HepG2 (cell line): ENCODE results near the gene BZW1. TPM values are rescaled to one million over a fixed set of nuclear protein-coding genes. Genes with fewer than 3 reads are reported as not detected.

Source experiments
- CTCF ChIP-seq: sonication (generic); formaldehyde crosslinking; IDR thresholded peaks from 2 replicates; pipeline ENCODE4 v1.5.0; 2020; ENCODE audit warnings: mild to moderate bottlenecking, missing genetic modification reagents, moderate library complexity
- EP300 ChIP-seq, 3 experiments: sonication (generic) in 1 of 3; formaldehyde crosslinking in 1 of 3; IDR thresholded peaks; 2 replicates each; pipeline versions ENCODE4 v1.5.1 to v1.6.1; 2011 to 2020; ENCODE audit warnings: low read depth in 2 of 3, low read length in 2 of 3, borderline replicate concordance in 1 of 3, improper control_type of control experiment in 1 of 3, mild to moderate bottlenecking in 1 of 3, missing genetic modification reagents in 1 of 3, moderate library complexity in 1 of 3
- ERF ChIP-seq: IDR thresholded peaks from 2 replicates; pipeline ENCODE4 v1.6.1; 2018; ENCODE audit warnings: missing biosample characterization, missing genetic modification reagents
- FLYWCH1 ChIP-seq: sonication (generic); formaldehyde crosslinking; IDR thresholded peaks from 2 replicates; pipeline ENCODE4 v1.8.1; 2023; ENCODE audit warnings: mild to moderate bottlenecking, missing genetic modification reagents
- MIXL1 ChIP-seq: IDR thresholded peaks from 2 replicates; pipeline ENCODE4 v1.6.1; 2016
- RXRA ChIP-seq: sonication (generic); formaldehyde crosslinking; IDR thresholded peaks from 2 replicates; pipeline ENCODE4 v1.5.1; 2020; ENCODE audit warnings: missing genetic modification reagents
- SALL2 ChIP-seq: sonication (generic); formaldehyde crosslinking; IDR thresholded peaks from 2 replicates; pipeline ENCODE4 v1.8.1; 2023; ENCODE audit warnings: mild to moderate bottlenecking, missing genetic modification reagents, inconsistent platforms
- TARDBP ChIP-seq: sonication (generic); formaldehyde crosslinking; IDR thresholded peaks from 2 replicates; pipeline ENCODE4 v1.8.0; 2022; ENCODE audit warnings: mild to moderate bottlenecking, missing genetic modification reagents
- TEF ChIP-seq: sonication (generic); formaldehyde crosslinking; IDR thresholded peaks from 2 replicates; pipeline ENCODE4 v1.5.0; 2020; ENCODE audit warnings: missing genetic modification reagents
- THAP11 ChIP-seq: IDR thresholded peaks from 2 replicates; pipeline ENCODE4 v1.6.1; 2016; ENCODE audit warnings: missing biosample characterization, missing genetic modification reagents
- ZNF672 ChIP-seq: sonication (generic); formaldehyde crosslinking; IDR thresholded peaks from 2 replicates; pipeline ENCODE4 v1.8.1; 2022; ENCODE audit warnings: missing genetic modification reagents
- ZSCAN5A ChIP-seq: sonication (generic); formaldehyde crosslinking; IDR thresholded peaks from 2 replicates; pipeline ENCODE4 v1.8.0; 2022; ENCODE audit warnings: mild to moderate bottlenecking, missing genetic modification reagents, borderline replicate concordance
- ZSCAN9 ChIP-seq: IDR thresholded peaks from 2 replicates; pipeline ENCODE4 v1.6.1; 2016; ENCODE audit warnings: borderline replicate concordance
- polyA plus RNA-seq, 8 experiments: library from polyadenylated mRNA; depleted of rRNA in 3 of 8; stranded (reverse) in 7 of 8; unstranded in 1 of 8; fragments of >200 nt; fragmentation: Illumina TruSeq in 4 of 8; extraction: Trizol in 4 of 8; gene quantifications; 2 replicates each; pipeline versions ENCODE4 v1.2.1 to v1.2.3, GENCODE V29; 2011 to 2016; ENCODE audit warnings: low read depth in 4 of 8, missing spikeins in 1 of 8, mixed read lengths in 1 of 8; ENCODE audit not compliant: insufficient read depth in 1 of 8
- total RNA-seq, 5 experiments: library from RNA; depleted of rRNA; stranded (reverse); fragments of >200 nt; fragmentation: Illumina TruSeq; extraction: Trizol; gene quantifications; 2 replicates each; pipeline ENCODE4 v1.2.3, GENCODE V29; 2016; ENCODE audit warnings: low read depth in 1 of 5
- TF ChIP-seq, protein P1 (sequence below): sonication (generic); formaldehyde crosslinking; IDR thresholded peaks from 2 replicates; pipeline ENCODE4 v1.4.0; 2020; ENCODE audit warnings: missing genetic modification reagents
- TF ChIP-seq, protein P2 (sequence below): sonication (generic); IDR thresholded peaks from 2 replicates; pipeline ENCODE4 v1.6.1; 2016; ENCODE audit warnings: low read depth, borderline replicate concordance
- TF ChIP-seq, protein P3 (sequence below), 2 experiments: fragments of 450-650 bp in 1 of 2; sonication (generic) in 1 of 2; formaldehyde crosslinking; IDR thresholded peaks; 2 replicates each; pipeline versions ENCODE4 v1.5.0 to v1.8.0; 2020 to 2022; ENCODE audit warnings: mild to moderate bottlenecking in 1 of 2, missing genetic modification reagents in 1 of 2

Gene BZW1
- total and polyA plus RNA-seq, 2 of the 13 experiments (the other 11 are each of a cell fraction or from before 2014, with no cell fraction given): 106 to 384 TPM

DNA sequence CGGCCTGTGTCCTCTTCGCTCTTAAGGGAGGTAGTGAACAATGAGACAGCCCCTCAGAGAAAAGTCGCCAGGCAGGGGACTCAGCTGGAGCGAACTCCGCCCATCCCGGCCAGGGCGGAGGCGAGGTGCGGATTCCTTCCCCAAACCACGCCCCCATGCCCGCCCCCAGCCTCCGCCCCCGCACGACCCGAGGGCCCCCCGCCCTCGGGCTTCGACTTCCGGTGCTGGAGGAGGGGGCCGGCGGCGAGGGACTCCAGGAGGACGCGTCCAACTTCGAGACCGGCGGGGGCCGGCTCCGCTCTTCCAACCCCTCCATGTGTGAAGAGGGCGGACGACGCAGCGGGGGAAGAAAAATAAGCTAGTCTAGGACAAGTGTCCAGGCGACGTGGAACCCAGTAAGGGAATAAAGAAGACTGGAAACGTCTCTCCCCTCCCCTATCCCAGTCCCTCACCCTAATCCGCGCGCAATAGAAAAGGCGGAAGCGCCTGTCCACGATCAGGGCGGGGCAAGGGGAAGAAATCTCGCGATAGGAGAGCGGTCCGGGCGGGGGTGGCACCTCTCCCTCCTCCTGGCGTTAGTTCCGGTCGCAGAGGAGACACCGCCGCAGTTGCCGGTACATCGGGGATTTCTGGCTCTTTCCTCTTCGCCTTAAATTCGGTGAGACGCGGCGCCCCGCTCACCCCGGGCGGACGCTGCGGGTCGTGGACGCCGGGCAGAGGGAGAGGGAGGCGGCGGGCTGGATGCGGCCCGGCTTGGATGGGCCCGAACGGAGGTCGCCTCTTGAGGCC is at the start of gene BZW1 (continued):
- TF ChIP-seq, protein P1, sequence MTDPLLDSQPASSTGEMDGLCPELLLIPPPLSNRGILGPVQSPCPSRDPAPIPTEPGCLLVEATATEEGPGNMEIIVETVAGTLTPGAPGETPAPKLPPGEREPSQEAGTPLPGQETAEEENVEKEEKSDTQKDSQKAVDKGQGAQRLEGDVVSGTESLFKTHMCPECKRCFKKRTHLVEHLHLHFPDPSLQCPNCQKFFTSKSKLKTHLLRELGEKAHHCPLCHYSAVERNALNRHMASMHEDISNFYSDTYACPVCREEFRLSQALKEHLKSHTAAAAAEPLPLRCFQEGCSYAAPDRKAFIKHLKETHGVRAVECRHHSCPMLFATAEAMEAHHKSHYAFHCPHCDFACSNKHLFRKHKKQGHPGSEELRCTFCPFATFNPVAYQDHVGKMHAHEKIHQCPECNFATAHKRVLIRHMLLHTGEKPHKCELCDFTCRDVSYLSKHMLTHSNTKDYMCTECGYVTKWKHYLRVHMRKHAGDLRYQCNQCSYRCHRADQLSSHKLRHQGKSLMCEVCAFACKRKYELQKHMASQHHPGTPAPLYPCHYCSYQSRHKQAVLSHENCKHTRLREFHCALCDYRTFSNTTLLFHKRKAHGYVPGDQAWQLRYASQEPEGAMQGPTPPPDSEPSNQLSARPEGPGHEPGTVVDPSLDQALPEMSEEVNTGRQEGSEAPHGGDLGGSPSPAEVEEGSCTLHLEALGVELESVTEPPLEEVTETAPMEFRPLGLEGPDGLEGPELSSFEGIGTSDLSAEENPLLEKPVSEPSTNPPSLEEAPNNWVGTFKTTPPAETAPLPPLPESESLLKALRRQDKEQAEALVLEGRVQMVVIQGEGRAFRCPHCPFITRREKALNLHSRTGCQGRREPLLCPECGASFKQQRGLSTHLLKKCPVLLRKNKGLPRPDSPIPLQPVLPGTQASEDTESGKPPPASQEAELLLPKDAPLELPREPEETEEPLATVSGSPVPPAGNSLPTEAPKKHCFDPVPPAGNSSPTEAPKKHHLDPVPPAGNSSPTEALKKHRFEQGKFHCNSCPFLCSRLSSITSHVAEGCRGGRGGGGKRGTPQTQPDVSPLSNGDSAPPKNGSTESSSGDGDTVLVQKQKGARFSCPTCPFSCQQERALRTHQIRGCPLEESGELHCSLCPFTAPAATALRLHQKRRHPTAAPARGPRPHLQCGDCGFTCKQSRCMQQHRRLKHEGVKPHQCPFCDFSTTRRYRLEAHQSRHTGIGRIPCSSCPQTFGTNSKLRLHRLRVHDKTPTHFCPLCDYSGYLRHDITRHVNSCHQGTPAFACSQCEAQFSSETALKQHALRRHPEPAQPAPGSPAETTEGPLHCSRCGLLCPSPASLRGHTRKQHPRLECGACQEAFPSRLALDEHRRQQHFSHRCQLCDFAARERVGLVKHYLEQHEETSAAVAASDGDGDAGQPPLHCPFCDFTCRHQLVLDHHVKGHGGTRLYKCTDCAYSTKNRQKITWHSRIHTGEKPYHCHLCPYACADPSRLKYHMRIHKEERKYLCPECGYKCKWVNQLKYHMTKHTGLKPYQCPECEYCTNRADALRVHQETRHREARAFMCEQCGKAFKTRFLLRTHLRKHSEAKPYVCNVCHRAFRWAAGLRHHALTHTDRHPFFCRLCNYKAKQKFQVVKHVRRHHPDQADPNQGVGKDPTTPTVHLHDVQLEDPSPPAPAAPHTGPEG (CRISPR knock-in tag): 0 out of 2 replicates have a peak, but pooled peaks have one; percentile 7
- TF ChIP-seq ERF: peak; percentile 57; the same call in 1 of the 2 replicates
- TF ChIP-seq THAP11 (CRISPR knock-in tag): peak; percentile 88
- TF ChIP-seq RXRA (CRISPR knock-in tag): peak; percentile 74
- TF ChIP-seq, protein P2, sequence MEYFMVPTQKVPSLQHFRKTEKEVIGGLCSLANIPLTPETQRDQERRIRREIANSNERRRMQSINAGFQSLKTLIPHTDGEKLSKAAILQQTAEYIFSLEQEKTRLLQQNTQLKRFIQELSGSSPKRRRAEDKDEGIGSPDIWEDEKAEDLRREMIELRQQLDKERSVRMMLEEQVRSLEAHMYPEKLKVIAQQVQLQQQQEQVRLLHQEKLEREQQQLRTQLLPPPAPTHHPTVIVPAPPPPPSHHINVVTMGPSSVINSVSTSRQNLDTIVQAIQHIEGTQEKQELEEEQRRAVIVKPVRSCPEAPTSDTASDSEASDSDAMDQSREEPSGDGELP: peak; percentile 96
- TF ChIP-seq, protein P3, sequence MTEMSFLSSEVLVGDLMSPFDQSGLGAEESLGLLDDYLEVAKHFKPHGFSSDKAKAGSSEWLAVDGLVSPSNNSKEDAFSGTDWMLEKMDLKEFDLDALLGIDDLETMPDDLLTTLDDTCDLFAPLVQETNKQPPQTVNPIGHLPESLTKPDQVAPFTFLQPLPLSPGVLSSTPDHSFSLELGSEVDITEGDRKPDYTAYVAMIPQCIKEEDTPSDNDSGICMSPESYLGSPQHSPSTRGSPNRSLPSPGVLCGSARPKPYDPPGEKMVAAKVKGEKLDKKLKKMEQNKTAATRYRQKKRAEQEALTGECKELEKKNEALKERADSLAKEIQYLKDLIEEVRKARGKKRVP (CRISPR knock-in tag; IDR thresholded peaks at IDR 0.05): peak in 1 of 2 experiments; percentile 61; a peak in 1 of 4 replicates
- peak; percentile 86 for TF ChIP-seq ZSCAN9 (CRISPR knock-in tag)
- peak; percentile 90 for TF ChIP-seq TARDBP
- peak; percentile 91; the same call in 1 of the 2 replicates for TF ChIP-seq ZSCAN5A (CRISPR knock-in tag)
- TF ChIP-seq EP300 (IDR thresholded peaks at IDR 0.05; ENCODE audit: low read depth in 2 of 2, low read length in 2 of 2): peak in 1 of 2 experiments; percentile 22; a peak in 1 of 4 replicates
- TF ChIP-seq EP300 (CRISPR knock-in tag; IDR thresholded peaks at IDR 0.05; ENCODE audit: borderline replicate concordance): peak; percentile 40; the same call in 1 of the 2 replicates
- peak; percentile 83; the same call in 1 of the 2 replicates for TF ChIP-seq FLYWCH1 (CRISPR knock-in tag)
- TF ChIP-seq TEF (CRISPR knock-in tag): no peak
- 0 out of 2 replicates have a peak, but pooled peaks have one; percentile 22 for TF ChIP-seq MIXL1
- TF ChIP-seq ZNF672: no peak
- TF ChIP-seq CTCF (CRISPR knock-in tag): no peak; the same call in 1 of the 2 replicates
- TF ChIP-seq SALL2 (CRISPR knock-in tag): peak; percentile 53; the same call in 1 of the 2 replicates
